Adrenal gland (tissue), 12 donors: Measurements from ENCODE around the gene KCNMA1. TPM values are rescaled to one million over a fixed set of nuclear protein-coding genes. Genes with fewer than 3 reads are reported as not detected.
"Not testable (repeated sequence)": the region's sequence is repeated elsewhere in the genome, so short reads cannot be mapped to it uniquely, and the experiment has no call there.

Source experiments
- DNase-seq, 7 donors: peaks; one replicate each; pipeline ENCODE4 v3.0.0-alpha.2; 2019 to 2020
- H3K27ac ChIP-seq, 5 donors: fragments of 200-600 bp; sonication (generic) in 4 of 5; 1 replicate in 3 of 5; 2 replicates in 2 of 5; pipeline versions ENCODE4 v1.5.1 to v1.8.0; 2016 to 2020; ENCODE audit warnings: mild to moderate bottlenecking in 1 of 5
- H3K27me3 ChIP-seq: fragments of 200-600 bp; 2 replicates; pipeline ENCODE4 v1.8.0; 2021
- H3K36me3 ChIP-seq, 2 donors: fragments of 200-600 bp; replicated peaks in 1 of 2; 1 replicate in 1 of 2; 2 replicates in 1 of 2; pipeline versions ENCODE4 v1.5.1 to v1.8.0; 2018 to 2022
- H3K4me1 ChIP-seq, 2 donors: fragments of 200-600 bp; replicated peaks in 1 of 2; 1 replicate in 1 of 2; 2 replicates in 1 of 2; pipeline versions ENCODE4 v1.5.1 to v1.8.0; 2018 to 2021
- H3K4me3 ChIP-seq, 4 donors: fragments of 200-600 bp; sonication (generic) in 3 of 4; one replicate each; pipeline ENCODE4 v1.5.1; 2016 to 2018
- H3K9me3 ChIP-seq, 3 donors: fragments of 200-600 bp; sonication (generic) in 1 of 3; replicated peaks in 1 of 3; 1 replicate in 2 of 3; 2 replicates in 1 of 3; pipeline versions ENCODE4 v1.5.1 to v1.8.0; 2016 to 2021
- POLR2A ChIP-seq, 2 donors: fragments of 450-650 bp; IDR thresholded peaks; one replicate each; pipeline ENCODE4 v1.6.1; 2017; ENCODE audit warnings: antibody characterized with exemption in 2 of 2, mild to moderate bottlenecking in 2 of 2, moderate library complexity in 1 of 2
- whole genome bisulfite sequencing, 4 donors: extraction: QIAGEN DNeasy Blood & Tissue Kit in 2 of 4; methylation state at CpG; one replicate each; pipeline versions ENCODE4 v1.1.5 to v1.1.7; 2013 to 2017; 5-methylcytosine and 5-hydroxymethylcytosine counted together
- intact Hi-C, 2 donors: fragments of 100-400 bp; cut with DNase I; formaldehyde crosslinking; loops; one replicate each; pipeline versions ENCODE4 v1.14.1 to v1.15.0; 2022 to 2023
- polyA plus RNA-seq, 3 donors: library from polyadenylated mRNA; stranded (reverse); fragments of 200-250 nt in 2 of 3; fragments of 350-450 nt in 1 of 3; fragmentation: Illumina TruSeq in 1 of 3; extraction: RNeasy Lipid Tissue Mini Kit (QIAGEN cat#74804) in 1 of 3; gene quantifications; one replicate each; pipeline ENCODE4 v1.2.3, GENCODE V29; 2013 to 2014
- total RNA-seq, 9 donors: library from RNA; depleted of rRNA in 4 of 9; stranded (reverse); fragments of >200 nt in 4 of 9; fragments of 120-200 nt in 1 of 9; fragmentation: NEBNext Ultra II Directional in 1 of 9; extraction: Animal tissue kit (Norgen Biotek cat#: 25700) in 1 of 9; gene quantifications; one replicate each; pipeline versions ENCODE4 v1.1.0 to v1.2.4, GENCODE V29; 2013 to 2023
- TF ChIP-seq, protein P1 (sequence below), 6 experiments: fragments of 450-650 bp in 4 of 6; fragments of 200-600 bp in 2 of 6; sonication (generic) in 1 of 6; IDR thresholded peaks; 1 replicate in 5 of 6; 2 replicates in 1 of 6; pipeline versions ENCODE4 v1.5.1 to v1.8.0; 2016 to 2021; ENCODE audit warnings: antibody characterized with exemption in 6 of 6, mild to moderate bottlenecking in 2 of 6, moderate library complexity in 1 of 6
- donor health status: healthy with polysubstance abuse.
- donor health status: Bipolar disorder and iron deficiency.
- donor health status: DM: yes; HTN: yes; CAD: no.
- donor health status: DM: no; HTN: no; CAD: no.
- donor health status: DM: no; HTN: no; CAD: no.
- donor health status: DM: yes; HTN: yes; CAD: no.

Gene KCNMA1
- total and polyA plus RNA-seq, 12 donors, result 6.4 to 37.7 (median 13.4) TPM

DNA sequence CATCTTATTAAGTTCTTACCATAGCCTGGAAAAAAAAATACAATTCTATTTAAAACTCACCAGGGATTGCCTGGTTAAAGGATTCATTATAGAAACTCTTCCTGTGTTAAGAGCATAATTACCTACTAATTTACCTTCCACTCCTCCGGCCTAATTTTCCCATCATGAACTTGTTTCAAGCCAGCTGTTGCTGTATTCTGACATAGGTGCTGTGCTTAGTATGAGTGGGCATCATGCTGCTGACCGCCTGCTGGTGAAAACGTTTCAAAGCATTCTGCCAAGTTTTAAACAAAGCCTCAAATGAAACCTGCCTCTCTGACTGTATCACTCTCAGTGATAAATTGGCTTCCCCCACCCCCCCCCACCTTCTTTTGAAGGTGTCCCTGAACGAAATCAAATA lies 47.8 kb upstream of the KCNMA1 start:
- Histone ChIP-seq H3K27ac (no peak overlapping the region), H3K27me3 (no peaks in the 10 kb centered on the region), H3K4me1 (no peaks in the 10 kb centered on the region), H3K4me3 (no peak overlapping the region), H3K36me3 (no peaks in the 10 kb centered on the region), H3K9me3 (no peaks in the 10 kb centered on the region)
- intact Hi-C loops, result no loop called here
- 61 to 72% (median 67%) methylated on average over 4 of the region's 4 CpGs for WGBS, 4 donors
- TF ChIP-seq, protein P1, sequence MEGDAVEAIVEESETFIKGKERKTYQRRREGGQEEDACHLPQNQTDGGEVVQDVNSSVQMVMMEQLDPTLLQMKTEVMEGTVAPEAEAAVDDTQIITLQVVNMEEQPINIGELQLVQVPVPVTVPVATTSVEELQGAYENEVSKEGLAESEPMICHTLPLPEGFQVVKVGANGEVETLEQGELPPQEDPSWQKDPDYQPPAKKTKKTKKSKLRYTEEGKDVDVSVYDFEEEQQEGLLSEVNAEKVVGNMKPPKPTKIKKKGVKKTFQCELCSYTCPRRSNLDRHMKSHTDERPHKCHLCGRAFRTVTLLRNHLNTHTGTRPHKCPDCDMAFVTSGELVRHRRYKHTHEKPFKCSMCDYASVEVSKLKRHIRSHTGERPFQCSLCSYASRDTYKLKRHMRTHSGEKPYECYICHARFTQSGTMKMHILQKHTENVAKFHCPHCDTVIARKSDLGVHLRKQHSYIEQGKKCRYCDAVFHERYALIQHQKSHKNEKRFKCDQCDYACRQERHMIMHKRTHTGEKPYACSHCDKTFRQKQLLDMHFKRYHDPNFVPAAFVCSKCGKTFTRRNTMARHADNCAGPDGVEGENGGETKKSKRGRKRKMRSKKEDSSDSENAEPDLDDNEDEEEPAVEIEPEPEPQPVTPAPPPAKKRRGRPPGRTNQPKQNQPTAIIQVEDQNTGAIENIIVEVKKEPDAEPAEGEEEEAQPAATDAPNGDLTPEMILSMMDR (IDR thresholded peaks at IDR 0.05), result no peak
- no peak for TF ChIP-seq POLR2A (IDR thresholded peaks at IDR 0.05)
- DNase-seq, result no peak

DNA sequence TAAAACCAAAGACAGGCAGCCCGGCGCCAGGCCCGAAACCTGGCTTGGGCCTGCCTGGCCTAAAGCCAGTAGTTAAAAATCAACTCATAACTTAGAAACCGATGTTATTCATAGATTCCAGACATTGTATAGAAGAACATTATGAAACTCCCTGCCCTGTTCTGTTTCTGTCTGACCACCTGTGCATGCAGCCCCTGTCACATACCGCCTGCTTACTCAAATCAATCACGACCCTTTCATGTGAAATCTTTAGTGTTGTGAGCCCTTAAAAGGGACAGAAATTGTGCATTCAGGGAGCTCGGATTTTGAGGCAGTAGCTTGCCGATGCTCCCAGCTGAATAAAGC lies 45.5 kb upstream of the KCNMA1 start:
- 86 to 96% (median 91%) methylated on average over 8 of the region's 8 CpGs for WGBS, 4 donors
- H3K4me3 ChIP-seq, H3K27me3 ChIP-seq, H3K27ac ChIP-seq, H3K4me1 ChIP-seq, H3K9me3 ChIP-seq, intact Hi-C loops, H3K36me3 ChIP-seq, DNase-seq: not testable (repeated sequence)

DNA sequence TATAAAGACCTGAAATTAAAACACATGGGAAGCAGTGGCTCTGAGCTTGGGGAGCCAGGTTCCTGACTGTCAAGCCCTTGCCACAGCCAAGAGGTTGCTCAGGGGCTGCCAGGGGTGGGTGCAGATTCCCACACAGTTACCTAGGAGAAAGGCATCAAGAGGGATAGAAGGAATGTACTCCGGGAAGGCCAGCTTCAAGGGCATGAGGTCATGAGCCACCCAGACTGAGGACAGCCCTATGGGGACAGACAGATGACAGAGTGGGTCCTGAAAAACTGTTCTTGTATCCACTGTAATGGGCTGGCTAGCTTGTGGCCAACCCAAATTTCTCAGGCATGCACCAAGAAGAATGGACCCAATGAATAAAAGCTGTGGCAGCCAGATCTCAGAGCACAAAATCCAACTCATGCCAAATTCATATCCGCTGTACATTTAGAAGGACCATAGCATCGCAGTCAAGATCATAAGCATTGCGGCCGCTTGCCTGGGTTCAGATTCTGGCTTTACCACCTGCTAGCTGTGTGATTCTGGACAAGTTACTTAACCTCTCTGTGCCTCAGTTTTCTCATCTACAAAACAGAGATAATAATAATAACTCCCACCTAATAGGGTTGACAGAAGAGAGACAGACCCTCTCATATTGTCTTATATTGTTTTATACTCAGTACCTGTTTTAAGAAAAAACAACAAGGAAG lies 44.9 kb upstream of the KCNMA1 start:
- Histone ChIP-seq H3K9me3 (no peaks in the 10 kb centered on the region), H3K36me3 (no peaks in the 10 kb centered on the region), H3K4me3 (no peak overlapping the region), H3K27me3 (no peaks in the 10 kb centered on the region), H3K4me1 (no peaks in the 10 kb centered on the region), H3K27ac (no peak overlapping the region)
- TF ChIP-seq, protein P1 (IDR thresholded peaks at IDR 0.05), result no peak
- no peak for TF ChIP-seq POLR2A (IDR thresholded peaks at IDR 0.05)
- WGBS, 4 donors, result 88 to 95% (median 91%) methylated on average over 5 of the region's 5 CpGs
- intact Hi-C loops, result no loop called here
- no peak for DNase-seq

DNA sequence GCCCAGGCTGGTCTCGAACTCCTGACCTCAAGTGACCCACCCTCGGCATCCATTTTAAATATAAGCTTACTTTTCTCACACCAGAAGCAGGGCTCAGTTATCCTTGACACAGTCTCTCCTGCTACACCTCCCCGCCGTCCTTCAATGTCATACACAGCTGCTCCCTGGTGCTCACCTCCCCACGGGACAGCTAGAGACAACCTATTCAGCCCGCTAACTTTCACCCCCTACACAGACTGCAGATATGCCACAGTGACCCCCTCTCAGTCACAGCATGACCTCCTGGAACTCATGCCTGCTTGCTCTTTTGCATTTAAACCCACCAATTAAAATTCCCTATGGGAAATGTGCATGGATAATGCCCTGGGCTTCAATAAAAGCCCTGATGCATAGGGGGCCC lies 44.2 kb upstream of the KCNMA1 start:
- Histone ChIP-seq H3K27ac (no peak overlapping the region), H3K4me3 (no peak overlapping the region), H3K36me3 (no peaks in the 10 kb centered on the region), H3K4me1 (no peaks in the 10 kb centered on the region), H3K27me3 (no peaks in the 10 kb centered on the region), H3K9me3 (no peaks in the 10 kb centered on the region)
- intact Hi-C loops, result no loop called here
- 71 to 87% (median 75%) methylated on average over 6 of the region's 6 CpGs for WGBS, 4 donors
- DNase-seq, result no peak
- TF ChIP-seq POLR2A (IDR thresholded peaks at IDR 0.05), result no peak
- TF ChIP-seq, protein P1 (IDR thresholded peaks at IDR 0.05), result no peak

DNA sequence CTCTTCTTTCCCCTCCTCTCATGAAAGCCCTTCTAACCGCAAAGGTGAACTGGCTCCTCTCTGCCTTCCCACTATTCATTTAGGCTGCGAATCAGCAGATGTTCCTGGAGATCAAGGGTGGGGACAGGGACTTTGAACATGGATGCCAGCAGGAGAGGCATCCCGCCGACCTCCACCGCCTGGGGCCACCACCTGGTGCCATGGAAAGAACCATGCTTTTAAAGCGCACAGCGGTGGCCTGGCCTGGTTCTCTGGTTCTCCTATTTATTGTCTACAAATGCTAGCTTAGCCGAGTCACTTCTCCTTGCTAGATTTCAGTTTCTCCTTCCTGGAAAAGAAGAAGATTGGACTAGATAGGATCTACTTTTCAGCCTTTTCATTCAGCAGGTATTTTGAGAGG lies 43.2 kb upstream of the KCNMA1 start:
- no peaks in the 10 kb centered on the region for H3K9me3 ChIP-seq
- 90 to 97% (median 93%) methylated on average over 8 of the region's 8 CpGs for WGBS, 4 donors
- no peak for DNase-seq
- H3K36me3 ChIP-seq, result no peaks in the 10 kb centered on the region
- no peaks in the 10 kb centered on the region for H3K4me1 ChIP-seq
- intact Hi-C loops, result no loop called here
- no peak for TF ChIP-seq POLR2A (IDR thresholded peaks at IDR 0.05)
- TF ChIP-seq, protein P1 (IDR thresholded peaks at IDR 0.05), result no peak
- no peak overlapping the region for H3K27ac ChIP-seq
- H3K27me3 ChIP-seq, result no peaks in the 10 kb centered on the region
- no peak overlapping the region for H3K4me3 ChIP-seq
